Measurements from ENCODE around the gene TRMT10A. TPM values are rescaled to one million over a fixed set of nuclear protein-coding genes. Genes with fewer than 3 reads are reported as not detected.

The TRMT10A gene
- total RNA-seq, 2 donors from 2014 or later: 3.0 to 3.1 TPM

Other genes starting within 250 kb of the TRMT10A start
- 100 to 1,000 TPM; 529 TPM for gene ADH1B, start 242.6 kb downstream of the TRMT10A start, total RNA-seq
- gene ADH1C, start 211.3 kb downstream of the TRMT10A start, total RNA-seq: 1 to 10 TPM; 2.6 to 3.7 TPM
- gene ADH7, start 128.7 kb downstream of the TRMT10A start, total RNA-seq: not detected
- not detected for gene C4orf17, start 53.0 kb downstream of the TRMT10A start, total RNA-seq
- not detected for gene MTTP, start 10.8 kb upstream of the TRMT10A start, total RNA-seq
- gene C4orf54, start 93.8 kb upstream of the TRMT10A start, total RNA-seq: under 1 TPM; 0.09 to 0.76 TPM

Data from posterior vena cava (tissue), 2 donors.